Ishikawa (cell line): ENCODE results near the gene FXR2.

ENCODE experiments used
- CEBPB ChIP-seq: IDR thresholded peaks from 2 replicates; pipeline ENCODE4 v1.6.1; 2012
- CREB1 ChIP-seq: IDR thresholded peaks from 2 replicates; pipeline ENCODE4 v1.6.1; 2012; ENCODE audit warnings: low read depth
- EP300 ChIP-seq: IDR thresholded peaks from 2 replicates; pipeline ENCODE4 v1.6.1; 2012; ENCODE audit warnings: borderline replicate concordance
- FOXM1 ChIP-seq: IDR thresholded peaks from 2 replicates; pipeline ENCODE4 v1.6.1; 2012; ENCODE audit warnings: low read depth, borderline replicate concordance
- MAX ChIP-seq: IDR thresholded peaks from 2 replicates; pipeline ENCODE4 v1.6.1; 2012
- NFIC ChIP-seq: IDR thresholded peaks from 2 replicates; pipeline ENCODE4 v1.6.1; 2012
- RAD21 ChIP-seq: IDR thresholded peaks from 2 replicates; pipeline ENCODE4 v1.6.1; 2012; ENCODE audit warnings: low read depth
- REST ChIP-seq: IDR thresholded peaks from 2 replicates; pipeline ENCODE4 v1.6.1; 2012; ENCODE audit warnings: low read depth, mild to moderate bottlenecking
- TAF1 ChIP-seq: IDR thresholded peaks from 2 replicates; pipeline ENCODE4 v1.6.1; 2012; ENCODE audit warnings: low read depth, mild to moderate bottlenecking
- TCF12 ChIP-seq: IDR thresholded peaks from 2 replicates; pipeline ENCODE4 v1.6.1; 2012; ENCODE audit warnings: low read depth
- TEAD4 ChIP-seq: IDR thresholded peaks from 2 replicates; pipeline ENCODE4 v1.6.1; 2012
- USF1 ChIP-seq: IDR thresholded peaks from 2 replicates; pipeline ENCODE4 v1.6.1; 2012
- YY1 ChIP-seq: IDR thresholded peaks from 2 replicates; pipeline ENCODE4 v1.6.1; 2012; ENCODE audit warnings: low read depth
- ZBTB7A ChIP-seq: IDR thresholded peaks from 2 replicates; pipeline ENCODE4 v1.6.1; 2012; ENCODE audit warnings: low read depth

- no peak for TF ChIP-seq EP300
- no peak for TF ChIP-seq TAF1
- no peak for TF ChIP-seq USF1
- no peak; the same call in none of the 2 replicates for TF ChIP-seq ZBTB7A
- no peak for TF ChIP-seq YY1
- no peak for TF ChIP-seq TCF12
- no peak for TF ChIP-seq TEAD4
- no peak for TF ChIP-seq RAD21
- no peak for TF ChIP-seq MAX
- TF ChIP-seq FOXM1: no peak
- TF ChIP-seq NFIC: no peak
- no peak for TF ChIP-seq CEBPB
- TF ChIP-seq CREB1: no peak
- no peak for TF ChIP-seq REST
These were observed 37.1 kb upstream of the FXR2 start for GRCh38 chr17:7651665-7652387.
